HG02870 (cell line): ENCODE results near the gene CEP170B.
"Not testable (repeated sequence)": the region's sequence is repeated elsewhere in the genome, so short reads cannot be mapped to it uniquely, and the experiment has no call there.

Experiments
- ATAC-seq: cut with Tn5 transposase; IDR thresholded peaks from one replicate; pipeline ENCODE4 v1.9.1; 2021; ENCODE audit warnings: mild to moderate bottlenecking, moderate library complexity; ENCODE audit not compliant: unreplicated experiment

The CEP170B gene

GRCh38 chr14:104877066-104877805, 12.2 kb downstream of the CEP170B start:
- ATAC-seq = no peak

- no peak for ATAC-seq
These were observed 12.9 kb downstream of the CEP170B start for GRCh38 chr14:104877806-104878550.

GRCh38 chr14:104878582-104878981, 13.5 kb downstream of the CEP170B start:
- no peak for ATAC-seq

GRCh38 chr14:104879201-104879982, 14.3 kb downstream of the CEP170B start:
- ATAC-seq = no peak

- no peak for ATAC-seq
These were observed 15.0 kb downstream of the CEP170B start for GRCh38 chr14:104879983-104880565.

GRCh38 chr14:104880584-104881210, 15.6 kb downstream of the CEP170B start:
- no peak for ATAC-seq

GRCh38 chr14:104881369-104881979, 16.4 kb downstream of the CEP170B start:
- no peak for ATAC-seq

GRCh38 chr14:104882325-104882973, 17.4 kb downstream of the CEP170B start:
- no peak for ATAC-seq

GRCh38 chr14:104882991-104883660, 18.1 kb downstream of the CEP170B start:
- ATAC-seq = no peak

- no peak for ATAC-seq
These were observed 18.8 kb downstream of the CEP170B start for GRCh38 chr14:104883681-104884361.

GRCh38 chr14:104884381-104884780, 19.3 kb downstream of the CEP170B start:
- not testable (repeated sequence) for ATAC-seq

GRCh38 chr14:104885031-104885972, 20.2 kb downstream of the CEP170B start:
- no peak for ATAC-seq

- ATAC-seq = no peak
These were observed 21.1 kb downstream of the CEP170B start for GRCh38 chr14:104885973-104886689.

GRCh38 chr14:104886690-104887622, 21.9 kb downstream of the CEP170B start:
- no peak for ATAC-seq

- no peak for ATAC-seq
These were observed 22.8 kb downstream of the CEP170B start for GRCh38 chr14:104887623-104888488.
